ENCODE results near the gene DUSP8. TPM values are rescaled to one million over a fixed set of nuclear protein-coding genes. Genes with fewer than 3 reads are reported as not detected.
"Not testable (repeated sequence)": the region's sequence is repeated elsewhere in the genome, so short reads cannot be mapped to it uniquely, and the experiment has no call there.

DUSP8 gene
- total RNA-seq, 1 experiment from 2014 or later = 2.4 TPM

- H3K36me3 Mint-ChIP-seq; ATAC-seq; H3K4me3 Mint-ChIP-seq; H3K27ac Mint-ChIP-seq; H3K4me1 Mint-ChIP-seq; DNase-seq (ENCODE audit: low spot score); H3K9me3 Mint-ChIP-seq; POLR2A ChIA-PET: not testable (repeated sequence)
- CTCF ChIA-PET = interaction anchor here (0.6 to 2.3 kb wide), 6 partner anchors 15 to 261 kb away, joined by 3 to 14 read pairs (median 4); no protein-coding TSS in a partner anchor
- peaks cover 37% of the 10 kb centered on the region for H3K27me3 Mint-ChIP-seq (ENCODE audit: low read depth)
- 0 out of 2 replicates have a peak, but pooled peaks have one; percentile 19 for TF ChIP-seq GABPB1 (CRISPR knock-in tag; IDR thresholded peaks at IDR 0.05)
These were observed 17.3 kb upstream of the DUSP8 start for GRCh38 chr11:1589191-1589963.

GRCh38 chr11:1586699-1587098 is 14.6 kb upstream of the DUSP8 start:
- H3K9me3 Mint-ChIP-seq = no peaks in the 10 kb centered on the region
- no peak for ATAC-seq

More at GRCh38 chr11:1586699-1587098, 14.6 kb upstream of the DUSP8 start:
- Mint-ChIP-seq H3K4me3 (no peak overlapping the region), H3K36me3 (no peaks in the 10 kb centered on the region), H3K4me1 (peaks cover 4% of the 10 kb centered on the region), H3K27me3 (ENCODE audit: low read depth) (peaks cover 30% of the 10 kb centered on the region), H3K27ac (no peak overlapping the region)
- CTCF ChIA-PET = interaction anchor here (0.9 to 1.1 kb wide), 2 partner anchors 9 to 164 kb away, joined by 3 to 8 read pairs; partner anchors contain the start of gene IFITM10
- POLR2A ChIA-PET = no interaction called here
- no peak for DNase-seq (ENCODE audit: low spot score)
- TF ChIP-seq NR1H2 (CRISPR knock-in tag; IDR thresholded peaks at IDR 0.05) = no peak
- TF ChIP-seq TEAD4 (CRISPR knock-in tag; IDR thresholded peaks at IDR 0.05) = no peak
- no peak for TF ChIP-seq ATF2 (CRISPR knock-in tag; IDR thresholded peaks at IDR 0.05; ENCODE audit: borderline replicate concordance, low read depth)
- no peak for TF ChIP-seq SOX15 (CRISPR knock-in tag; IDR thresholded peaks at IDR 0.05)
- no peak for TF ChIP-seq NFATC4 (CRISPR knock-in tag; IDR thresholded peaks at IDR 0.05)
- TF ChIP-seq GABPB1 (CRISPR knock-in tag; IDR thresholded peaks at IDR 0.05) = no peak
- no peak for TF ChIP-seq EMX1 (CRISPR knock-in tag; IDR thresholded peaks at IDR 0.05)
- TF ChIP-seq ZBTB21 (CRISPR knock-in tag; IDR thresholded peaks at IDR 0.05; ENCODE audit: borderline replicate concordance) = no peak
- no peak for TF ChIP-seq PRDM15 (CRISPR knock-in tag; IDR thresholded peaks at IDR 0.05)
- no peak for TF ChIP-seq RORB (CRISPR knock-in tag; IDR thresholded peaks at IDR 0.05)
- no peak for TF ChIP-seq HMGXB4 (CRISPR knock-in tag; IDR thresholded peaks at IDR 0.05)
- no peak for TF ChIP-seq E2F1 (CRISPR knock-in tag; IDR thresholded peaks at IDR 0.05)
- no peak for TF ChIP-seq ZNF281 (CRISPR knock-in tag; IDR thresholded peaks at IDR 0.05)
- TF ChIP-seq MYBL2 (CRISPR knock-in tag; IDR thresholded peaks at IDR 0.05) = no peak
- no peak for TF ChIP-seq ZNF416 (CRISPR knock-in tag; IDR thresholded peaks at IDR 0.05)
- TF ChIP-seq CTCF (IDR thresholded peaks at IDR 0.05) = no peak

All from WTC11 (cell line).